ENCODE measurements around the gene COL18A1.
"Not testable (repeated sequence)": the region's sequence is repeated elsewhere in the genome, so short reads cannot be mapped to it uniquely, and the experiment has no call there.

COL18A1 gene

DNA sequence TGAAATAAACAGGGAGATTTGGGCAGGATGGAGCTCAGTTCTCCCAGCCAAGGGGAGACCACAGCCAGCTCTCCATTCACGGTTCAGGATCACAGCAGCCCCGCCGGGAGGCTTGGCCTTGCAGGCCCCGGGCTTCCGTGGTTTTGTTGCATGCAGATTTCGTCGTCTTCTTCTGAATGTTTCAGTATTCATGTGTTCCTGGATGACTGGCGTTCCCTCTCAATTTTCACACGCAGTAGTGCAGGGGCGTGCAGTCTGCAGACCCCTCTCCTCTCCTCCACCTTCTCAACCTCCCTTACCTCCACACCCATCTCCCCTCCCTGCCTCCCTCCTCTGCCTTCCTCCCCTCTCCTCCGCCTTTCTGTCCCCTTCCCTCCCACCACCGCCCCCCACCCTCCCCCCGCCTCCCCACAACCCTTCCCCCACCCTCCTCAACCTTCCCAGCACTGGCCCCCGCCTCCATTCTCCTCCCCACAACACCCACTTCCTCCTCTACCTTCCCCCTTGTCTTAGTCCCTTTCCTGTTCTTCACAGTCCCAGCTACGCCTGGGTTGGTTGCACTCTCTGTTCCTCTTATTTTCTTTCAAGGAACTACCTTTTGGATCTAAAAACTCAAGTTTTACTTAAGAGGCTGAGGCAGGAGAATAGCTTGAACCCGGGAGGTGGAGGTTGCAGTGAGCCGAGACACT lies 145.7 kb downstream of the COL18A1 start:
- no peak for FAIRE-seq

DNA sequence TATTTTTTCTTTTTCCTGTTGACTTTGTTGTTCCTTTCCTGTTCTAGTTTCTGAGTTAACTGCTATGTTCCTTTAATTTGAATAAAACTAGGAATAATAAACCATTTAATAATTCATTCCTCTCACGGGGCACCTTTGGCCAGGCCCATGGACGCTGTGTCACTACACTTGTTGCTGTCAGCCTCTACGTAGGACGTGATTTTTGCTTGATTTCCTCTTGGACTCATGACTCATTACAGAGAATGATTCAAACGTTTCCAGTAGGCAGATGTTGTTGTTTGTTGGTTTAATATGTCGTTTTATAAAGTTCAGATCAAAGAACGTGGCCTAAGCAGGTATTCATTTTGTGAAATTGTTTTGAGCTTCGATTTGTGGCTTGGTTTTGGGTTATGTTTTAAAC lies 146.4 kb downstream of the COL18A1 start:
- FAIRE-seq: peak; percentile 33

DNA sequence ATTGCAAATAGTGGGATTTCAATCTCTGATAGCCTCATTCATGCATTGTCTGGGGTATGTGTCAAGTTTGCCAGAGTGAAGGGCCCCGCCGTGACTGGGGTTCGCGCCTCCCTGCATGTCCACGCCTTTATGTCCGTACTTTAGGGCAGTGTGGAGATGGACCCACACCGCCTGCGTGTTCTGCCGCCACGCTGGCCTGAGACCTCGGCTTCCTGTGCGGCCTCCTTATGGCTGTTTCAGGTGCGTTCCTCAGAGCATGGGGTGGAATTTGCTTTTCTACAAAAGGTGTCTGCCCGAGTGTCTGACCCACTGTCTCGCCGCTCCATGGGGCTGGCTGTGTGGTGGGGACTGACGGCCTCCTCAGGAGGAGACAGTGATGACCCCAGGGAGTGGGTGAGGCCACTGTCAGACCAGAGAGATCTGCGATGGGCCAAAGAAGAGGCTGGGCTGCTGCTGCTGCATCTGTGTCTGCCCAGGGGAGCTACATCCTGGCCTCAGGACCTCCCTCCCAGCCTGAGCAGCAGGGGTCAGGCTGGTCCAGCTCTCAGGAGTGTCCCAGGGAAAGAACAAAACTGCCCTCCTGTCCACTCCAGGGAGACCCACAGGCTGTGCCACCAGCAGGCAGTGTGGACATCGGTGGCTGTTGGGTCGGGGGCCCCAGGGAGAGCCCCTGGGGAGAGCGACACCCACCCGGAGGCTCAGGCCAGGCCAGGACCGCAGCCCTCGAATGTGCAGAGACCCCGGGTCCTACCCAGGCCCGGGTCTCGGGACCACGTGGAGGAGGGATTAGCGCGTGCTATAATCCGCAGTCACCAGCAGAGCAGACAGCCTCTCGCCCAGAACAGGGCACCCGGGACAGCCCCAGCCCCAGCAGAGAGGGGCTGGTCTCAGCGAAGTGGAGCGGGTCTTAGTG lies 147.1 kb downstream of the COL18A1 start:
- no peak for FAIRE-seq

DNA sequence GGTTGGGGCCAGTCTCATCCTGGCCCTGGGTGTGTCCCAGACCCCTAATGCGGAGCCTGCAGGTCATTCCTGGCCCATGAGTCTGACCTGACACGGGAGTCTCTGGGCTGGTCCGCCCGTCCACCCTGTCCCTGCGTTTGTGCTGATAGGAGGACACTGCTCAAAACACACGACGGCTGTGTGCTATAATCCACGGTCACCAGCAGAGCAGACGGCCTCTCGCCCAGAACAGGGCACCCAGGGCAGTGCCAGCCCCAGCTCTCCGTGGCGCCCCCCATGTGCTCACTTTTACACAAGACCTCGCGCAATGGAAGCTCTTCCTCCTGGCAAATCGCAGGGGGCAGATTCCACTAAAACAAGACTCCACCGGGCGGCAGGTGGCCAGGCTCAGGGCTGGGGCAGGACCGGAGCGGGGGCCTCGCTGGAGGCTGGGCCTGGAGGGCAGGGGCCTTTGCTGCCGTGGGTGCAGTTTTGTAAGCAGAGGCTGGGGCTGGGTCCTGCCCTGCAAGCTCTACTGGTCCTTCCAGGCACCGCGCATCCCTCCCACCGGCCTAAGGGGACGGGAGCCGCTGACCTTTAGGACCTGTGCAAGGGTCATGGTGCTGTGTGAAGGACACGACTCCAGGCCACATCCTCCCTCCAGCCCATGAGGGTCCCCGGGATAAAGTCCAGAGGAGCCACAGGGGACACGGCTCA lies 147.9 kb downstream of the COL18A1 start:
- FAIRE-seq: no peak

DNA sequence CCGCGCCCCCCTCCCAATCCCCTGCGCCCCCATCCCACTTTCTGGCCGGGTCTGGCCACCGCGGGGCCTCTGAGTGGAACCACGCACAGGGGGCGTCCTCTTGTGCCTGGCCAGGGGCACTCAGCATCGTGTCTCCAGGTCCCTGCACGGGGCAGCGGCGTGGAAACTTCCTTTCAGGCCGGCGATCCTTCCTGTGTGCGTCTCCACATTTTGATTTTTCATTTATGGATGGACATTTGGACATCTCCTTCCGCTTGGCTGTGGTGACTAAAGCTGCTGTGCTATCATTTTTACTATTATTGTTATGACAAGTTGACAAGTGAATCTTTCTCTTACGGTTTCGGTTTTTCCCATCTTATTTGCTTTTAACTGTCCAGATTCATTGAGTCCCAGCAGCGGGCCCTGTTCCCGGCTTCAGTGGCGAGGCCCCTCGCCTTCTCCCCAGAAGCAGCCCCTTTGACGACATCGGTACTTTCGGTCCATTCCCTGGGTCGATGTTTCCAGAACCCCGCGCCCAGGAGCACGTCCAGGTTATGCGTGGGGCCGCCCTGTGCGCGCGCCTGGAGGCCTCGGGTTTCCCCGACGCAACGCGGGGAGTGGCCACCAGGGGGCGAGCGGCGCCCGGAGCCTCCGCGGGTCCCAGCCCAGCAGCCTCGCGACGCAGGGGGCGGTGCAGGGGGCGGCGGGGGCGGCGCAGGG lies 149.7 kb downstream of the COL18A1 start:
- no peak for FAIRE-seq

DNA sequence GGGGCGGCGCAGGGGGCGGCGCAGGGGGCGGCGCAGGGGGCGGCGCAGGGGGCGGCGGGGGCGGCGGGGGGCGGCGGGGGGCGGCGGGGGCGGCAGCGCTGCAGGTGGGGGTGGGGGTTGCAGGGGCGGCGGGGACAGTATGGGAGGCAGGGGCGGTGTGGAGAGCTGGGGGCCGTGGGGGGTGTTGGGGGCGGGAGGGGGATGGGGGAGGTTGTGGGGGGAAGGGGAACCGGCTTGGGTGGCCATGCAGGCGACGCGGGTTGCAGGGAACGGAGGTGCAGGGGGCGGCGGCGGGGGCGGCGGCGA lies 150.2 kb downstream of the COL18A1 start:
- FAIRE-seq: no peak

DNA sequence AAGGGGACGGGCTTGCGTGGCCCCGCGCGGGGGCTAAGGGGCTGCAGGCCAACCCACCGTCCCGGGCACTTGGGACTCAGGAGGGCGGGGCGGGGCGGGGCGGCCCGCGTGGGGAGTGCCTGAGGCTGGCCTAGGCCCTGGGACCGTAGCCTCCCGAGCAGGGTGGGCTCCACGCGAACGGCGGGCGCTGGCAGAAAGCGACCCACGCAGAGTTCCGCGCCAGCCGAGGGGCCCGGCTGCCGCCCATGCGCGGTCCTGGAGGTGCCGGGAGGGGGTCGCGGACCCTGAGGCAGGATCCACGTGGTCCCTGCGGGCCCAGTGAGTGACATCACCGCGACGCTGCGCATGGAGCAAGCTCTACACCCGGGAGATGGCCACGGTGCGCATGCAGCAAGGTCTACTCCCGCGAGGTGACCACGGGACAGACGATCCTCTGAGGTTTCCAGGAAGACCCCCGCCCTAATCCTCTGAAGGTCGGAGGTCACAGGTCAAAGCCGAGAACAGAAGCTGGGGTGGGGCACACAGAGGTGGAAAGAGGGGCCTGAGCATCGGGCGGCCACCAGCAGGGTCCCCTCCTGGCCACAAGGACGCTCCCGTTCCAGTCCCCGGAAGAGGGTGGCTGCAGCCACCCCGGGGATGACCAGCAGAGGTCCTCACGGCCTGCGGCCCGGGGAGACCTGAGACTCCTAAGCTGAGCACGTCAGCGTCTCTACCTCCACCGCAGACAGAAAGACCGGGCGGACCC lies 150.8 kb downstream of the COL18A1 start:
- FAIRE-seq: no peak

DNA sequence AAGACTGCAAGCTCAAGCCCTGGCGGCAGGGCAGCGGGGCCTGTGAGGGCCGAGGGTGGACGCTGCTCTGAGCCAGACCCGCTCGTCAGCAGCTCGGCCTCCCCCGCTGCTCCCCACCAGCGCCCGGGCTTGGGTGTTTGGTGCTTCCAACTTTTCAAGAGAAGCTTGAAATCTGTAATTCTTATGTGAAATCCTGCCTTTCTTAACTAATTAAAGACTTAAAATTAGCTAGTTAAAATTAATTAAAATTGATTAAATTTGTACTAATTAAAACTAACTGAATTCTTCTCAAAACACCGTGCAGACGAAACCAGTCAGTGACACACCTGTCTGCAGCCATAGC lies 151.3 kb downstream of the COL18A1 start:
- FAIRE-seq: no peak

DNA sequence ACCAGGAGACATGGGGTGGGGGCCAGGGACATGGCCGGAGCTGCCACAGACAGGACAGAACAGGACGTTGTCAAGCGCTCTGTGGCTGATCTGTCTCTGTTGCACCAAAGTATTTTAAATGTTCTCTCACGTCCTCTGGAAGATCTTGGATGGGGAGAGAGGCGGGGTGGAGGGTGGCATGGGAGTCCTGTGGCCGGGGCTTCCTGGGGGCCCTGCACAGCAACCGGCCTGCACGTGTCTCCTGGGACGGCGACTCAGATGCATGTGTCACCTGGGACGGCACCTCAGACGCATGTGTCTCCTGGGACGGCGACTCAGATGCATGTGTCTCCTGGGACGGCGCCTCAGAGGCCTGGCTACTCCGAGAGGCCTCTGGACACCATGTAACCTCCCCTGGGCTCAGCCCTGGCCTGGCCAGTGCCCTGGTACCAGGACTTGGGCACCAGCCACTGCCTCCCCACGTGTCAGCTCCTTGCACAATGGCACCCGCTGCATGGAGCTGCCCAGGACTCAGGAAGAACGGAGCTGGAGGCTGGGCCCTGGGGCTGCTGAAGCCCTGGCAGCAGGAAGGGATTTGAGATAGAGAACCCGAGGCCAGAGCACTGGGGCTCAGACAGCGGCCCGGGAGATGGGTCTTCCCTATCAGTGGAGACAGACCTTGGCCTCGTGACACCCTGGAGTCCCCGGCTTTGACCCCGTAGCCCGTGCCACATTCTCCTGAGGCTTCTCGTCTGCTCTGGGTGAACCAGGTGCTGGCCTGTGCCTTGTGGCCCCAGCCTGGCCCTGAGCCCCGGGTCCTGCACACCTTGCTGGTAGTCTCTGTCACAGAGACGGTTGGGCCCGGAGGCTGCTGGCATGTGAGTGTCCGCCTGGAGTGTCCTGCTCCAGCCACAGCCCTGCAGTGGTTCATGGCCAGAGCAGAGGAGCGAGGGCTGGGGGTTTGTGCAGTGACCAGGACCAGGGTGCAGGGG lies 152.0 kb downstream of the COL18A1 start:
- FAIRE-seq: no peak

DNA sequence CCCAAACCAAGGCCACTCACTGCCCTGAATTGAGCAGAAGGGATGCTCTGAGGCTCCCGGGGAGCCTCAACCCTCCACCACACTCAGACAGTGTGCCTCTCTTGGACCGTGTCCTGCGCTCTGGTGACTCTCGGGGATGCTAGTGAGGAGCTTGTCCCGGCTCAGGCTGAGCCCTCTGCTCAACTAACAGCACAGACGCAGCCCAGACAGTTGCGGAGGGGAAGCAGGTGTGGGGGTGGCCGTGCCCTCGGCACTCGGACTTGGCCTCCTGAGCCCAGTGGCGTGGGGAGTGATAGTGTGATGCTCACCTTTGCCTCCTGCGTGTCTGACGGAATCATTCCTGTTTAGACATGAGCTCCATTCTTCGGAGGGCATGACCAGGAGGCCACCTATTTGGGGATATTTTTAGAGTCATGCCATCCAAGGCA lies 152.7 kb downstream of the COL18A1 start:
- no peak for FAIRE-seq

DNA sequence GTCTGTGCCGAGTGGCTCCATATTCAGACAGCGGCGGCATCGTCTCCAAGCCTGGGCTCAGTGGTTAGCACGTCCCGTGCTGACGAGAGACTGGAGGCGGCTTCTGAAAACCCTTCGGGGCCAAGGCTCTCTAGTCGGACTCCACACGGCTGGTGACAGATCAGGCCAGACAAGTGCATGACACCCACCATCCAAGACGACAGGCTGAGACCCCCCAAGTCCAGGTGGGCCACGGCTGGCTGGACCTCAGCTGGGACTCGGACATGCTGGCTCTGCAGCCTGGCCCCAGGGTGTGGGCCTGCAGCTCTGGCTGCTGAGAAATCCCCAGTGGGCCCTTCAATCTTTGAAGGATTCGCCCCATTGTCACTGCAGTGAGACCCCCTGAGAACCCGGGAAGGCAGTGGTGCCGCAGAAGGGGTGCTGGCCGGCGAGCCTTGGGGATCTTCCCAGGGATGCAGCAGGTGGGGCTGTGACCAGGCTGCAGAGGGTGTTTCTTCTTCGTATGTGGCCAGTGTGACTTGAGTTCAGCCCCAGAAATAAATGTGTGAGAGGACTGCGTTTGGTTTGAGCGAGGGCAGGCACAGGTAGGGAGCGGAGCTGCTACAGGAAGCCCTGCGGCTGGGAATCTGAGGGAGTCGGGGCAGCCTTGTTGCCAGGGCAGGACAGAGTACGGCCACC lies 153.2 kb downstream of the COL18A1 start:
- FAIRE-seq: no peak

DNA sequence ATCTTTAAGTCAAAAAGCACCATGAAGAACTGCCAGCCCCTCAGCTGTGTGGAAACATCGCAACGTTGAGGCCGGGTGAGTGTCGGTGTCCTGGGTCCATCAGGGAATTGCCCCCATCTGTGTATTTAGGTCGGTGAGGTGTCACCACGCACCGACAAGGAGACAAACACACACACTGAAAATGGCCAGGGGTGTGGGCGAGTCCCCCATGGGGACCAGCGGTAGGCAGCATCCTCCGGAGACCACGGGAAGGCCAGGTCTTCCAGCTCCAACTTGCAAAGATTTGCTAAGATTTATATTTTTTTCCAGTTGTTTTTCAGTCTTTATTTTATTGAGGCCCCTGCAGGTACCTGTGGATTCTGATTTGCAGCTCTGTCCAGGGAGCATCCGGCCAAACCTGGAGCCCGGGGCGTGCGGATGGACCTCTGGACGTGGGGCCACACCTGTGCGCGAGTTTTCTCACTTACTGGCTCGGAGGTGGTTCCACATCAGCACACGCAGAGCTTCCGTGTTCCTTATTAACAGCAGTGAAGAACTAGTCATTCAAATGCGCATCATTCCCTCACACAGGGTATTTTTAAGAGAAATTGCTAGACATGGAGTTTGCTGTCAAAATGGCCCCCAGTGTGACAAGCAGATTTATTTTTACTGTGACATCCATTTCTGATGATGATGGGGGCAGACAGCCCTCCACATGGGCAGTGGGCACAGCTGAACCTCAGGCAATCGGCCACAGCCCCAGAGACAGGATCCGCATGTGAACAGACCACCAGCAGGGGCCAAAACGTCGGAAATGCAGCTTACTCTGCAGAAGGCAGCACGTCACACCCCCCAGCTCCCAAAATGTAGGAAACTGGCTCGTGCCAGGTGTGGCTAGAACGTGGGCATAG lies 154.5 kb downstream of the COL18A1 start:
- no peak for FAIRE-seq

DNA sequence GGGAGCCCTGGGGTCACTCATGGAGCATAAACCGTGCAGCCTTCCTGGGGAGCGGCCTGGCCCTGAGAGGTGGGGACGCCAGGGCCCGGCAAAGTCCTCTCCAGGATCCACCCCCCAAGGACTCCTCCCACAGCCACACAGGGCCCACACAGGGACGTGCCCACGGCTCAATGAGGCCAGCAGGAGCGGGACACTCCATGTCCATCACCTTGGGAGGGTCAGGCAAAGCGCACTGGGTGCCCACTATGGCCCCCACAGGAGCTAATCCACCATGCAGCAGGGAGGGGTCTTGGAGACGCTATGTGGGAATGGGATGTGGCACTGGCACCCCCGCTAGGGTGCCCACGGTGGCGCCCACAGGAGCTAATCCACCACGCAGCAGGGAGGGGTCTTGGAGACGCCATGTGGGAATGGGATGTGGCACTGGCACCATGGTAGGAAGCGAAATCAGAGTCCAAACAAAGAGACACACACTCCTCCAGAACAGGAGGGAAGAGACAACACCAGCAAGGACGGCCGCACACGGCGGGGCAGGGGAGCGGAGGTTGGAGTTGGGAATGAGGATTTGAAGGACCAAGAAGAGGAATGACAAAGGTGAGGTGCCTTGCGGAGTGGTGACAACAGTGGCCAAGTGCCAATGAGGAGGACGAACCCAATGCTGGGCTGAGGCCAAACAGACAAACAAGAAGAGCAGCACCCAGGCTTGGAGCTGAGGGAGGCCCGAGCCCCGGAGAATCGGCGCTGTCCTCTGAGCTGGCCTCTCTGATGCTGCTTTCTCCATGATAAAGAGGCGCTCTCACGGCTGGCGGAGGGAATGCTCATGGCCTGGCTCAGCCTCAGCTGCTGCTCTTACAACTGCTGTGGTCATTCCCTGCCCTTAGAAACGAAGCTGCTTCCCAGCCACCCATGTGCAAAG lies 155.4 kb downstream of the COL18A1 start:
- no peak for FAIRE-seq

DNA sequence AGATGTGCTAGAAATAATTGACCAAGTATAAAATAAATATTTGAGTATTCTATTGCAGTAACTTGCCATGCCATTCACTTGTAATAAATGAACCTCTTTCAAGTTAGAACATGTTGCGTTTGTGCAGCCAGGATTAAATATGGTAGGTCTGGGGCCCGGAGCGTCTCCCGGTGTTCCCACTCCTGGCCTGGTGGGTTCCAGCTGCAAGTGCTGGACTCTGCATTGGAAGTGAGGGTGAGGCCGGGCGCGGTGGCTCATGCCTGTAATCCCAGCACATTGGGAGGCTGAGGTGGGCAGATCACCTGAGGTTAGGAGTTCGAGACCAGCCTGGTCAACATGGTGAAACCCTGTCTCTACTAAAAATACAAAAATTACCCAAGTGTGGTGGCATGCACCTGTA lies 156.3 kb downstream of the COL18A1 start:
- not testable (repeated sequence) for FAIRE-seq

DNA sequence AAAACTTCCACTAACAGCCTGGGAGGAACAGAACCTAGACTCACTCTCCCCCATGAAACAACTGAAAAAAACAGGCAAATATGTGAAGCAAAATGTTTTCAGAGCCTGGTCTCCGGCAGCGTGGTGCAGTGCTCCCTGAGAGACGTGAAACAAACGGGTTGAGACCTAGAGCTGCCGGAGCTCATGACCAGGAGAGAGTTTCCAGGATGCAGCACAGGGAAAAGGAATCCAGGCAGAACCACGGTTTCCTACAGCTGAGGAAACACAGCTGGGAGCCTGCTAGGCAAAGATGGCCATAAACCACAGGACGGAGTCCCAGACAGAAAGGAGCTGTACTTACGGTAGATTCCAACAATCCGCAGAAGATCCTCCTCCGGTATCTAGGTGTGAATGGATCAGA lies 157.4 kb downstream of the COL18A1 start:
- FAIRE-seq: no peak

DNA sequence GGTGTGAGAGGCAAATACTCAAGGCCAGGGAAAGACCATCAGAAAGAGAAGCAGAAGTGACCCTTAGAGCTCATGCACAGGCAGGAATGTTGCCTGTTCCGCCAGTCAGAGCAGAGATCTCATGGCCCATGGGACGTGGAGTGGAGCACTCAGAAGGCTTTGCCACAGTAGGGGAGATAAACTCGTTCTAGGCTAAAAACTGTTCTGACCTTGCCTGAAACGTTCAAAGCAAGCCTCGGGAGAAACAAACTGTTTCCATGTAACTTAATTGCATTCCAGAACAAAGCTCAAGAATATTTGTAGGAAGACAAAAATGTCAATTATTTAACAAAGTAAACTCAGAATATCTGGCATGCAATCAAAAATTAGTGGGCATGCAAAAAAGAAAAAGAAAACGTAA lies 158.0 kb downstream of the COL18A1 start:
- no peak for FAIRE-seq
